ENCODE results near the gene GIT1. TPM values are rescaled to one million over a fixed set of nuclear protein-coding genes. Genes with fewer than 3 reads are reported as not detected.
A peak's percentile ranks its signal among the peaks of the same experiment; 100 is the strongest.

The GIT1 gene
- total and polyA plus RNA-seq, 2 of the 13 experiments (the other 11 are each of a cell fraction or from before 2014, with no cell fraction given) = 14.2 to 30.8 TPM

- Histone ChIP-seq H3K36me3 (replicated peaks in 1 of 2; ENCODE audit: control insufficient read depth in 1 of 2, insufficient read depth in 2 of 2, low read length in 2 of 2) (no peaks in the 10 kb centered on the region), H2AFZ (ENCODE audit: low read length) (no peak overlapping the region), H3K9ac (ENCODE audit: insufficient read depth, low read depth, low read length) (no peak overlapping the region), H3K9me3 (ENCODE audit: low read length) (no peaks in the 10 kb centered on the region), H4K20me1 (ENCODE audit: insufficient read depth, low read length) (no peaks in the 10 kb centered on the region), H3K79me2 (ENCODE audit: insufficient read depth, low read length) (no peaks in the 10 kb centered on the region), H3K4me3 (replicated peaks in 1 of 3; ENCODE audit: insufficient read depth in 1 of 3, low read depth in 2 of 3, low read length in 3 of 3) (peak overlapping the region; percentile 31 to 75 (median 41)), H3K27me3 (ENCODE audit: control insufficient read depth in 1 of 2, insufficient read depth in 2 of 2, low read length in 2 of 2) (peaks cover 0 to 59% of the 10 kb centered on the region in 2 experiments; a peak in 3 of 5 replicates), H3K4me1 (ENCODE audit: insufficient read depth, low read length) (peaks cover 54% of the 10 kb centered on the region), H3K27ac (ENCODE audit: extremely low read length, insufficient read depth, low read length) (no peak overlapping the region), H3K4me2 (ENCODE audit: low read depth, low read length) (peak overlapping the region; percentile 97)
- in situ Hi-C loops (cut with HindIII; ENCODE audit: extremely low pct_ligation_motif_present, low pct_unique_long_range_greater_than_20kb) = loop anchor here (5.0 kb wide), 1 partner anchor 33 kb away; no protein-coding TSS in a partner anchor
- BruUV-seq (replicated peaks) = no TSS peak
- ChIA-PET CTCF (ENCODE audit: low intra/inter-chr PET ratio, low total read pairs) (no interaction called here), POLR2A (interaction anchor here (1.0 to 1.5 kb wide), 5 partner anchors 13 to 145 kb away, joined by 3 to 9 read pairs (median 3); partner anchors contain the start of genes ABHD15 and ANKRD13B)
- 2% methylated on average over 10 of the region's 15 CpGs for WGBS (ENCODE audit: low lambda C conversion rate)
- intact Hi-C loops (cut with micrococcal nuclease; ENCODE audit: unreplicated experiment) = no loop called here
- DNase-seq (ENCODE audit: low spot score) = no peak
- ATAC-seq = no peak
- no peak for FAIRE-seq
- 0 out of 4 replicates have a peak, but pooled peaks of 1 of the 2 experiments have one; percentile 3 for TF ChIP-seq HMGXB4 (CRISPR knock-in tag; IDR thresholded peaks at IDR 0.05; ENCODE audit: borderline replicate concordance in 1 of 2, low read depth in 1 of 2)
- TF ChIP-seq SMYD3 (CRISPR knock-in tag; IDR thresholded peaks at IDR 0.05) = no peak
- TF ChIP-seq ZNF580 (CRISPR knock-in tag; IDR thresholded peaks at IDR 0.05; ENCODE audit: borderline replicate concordance, low read depth) = no peak
- TF ChIP-seq AFF4 (CRISPR knock-in tag; IDR thresholded peaks at IDR 0.05) = no peak
- peak; percentile 67; the same call in 1 of the 2 replicates for TF ChIP-seq CHD2 (IDR thresholded peaks at IDR 0.05; ENCODE audit: low read depth, low read length)
- TF ChIP-seq HINFP (CRISPR knock-in tag; IDR thresholded peaks at IDR 0.05; ENCODE audit: low read depth) = no peak
- no peak for TF ChIP-seq ZNF383 (CRISPR knock-in tag; IDR thresholded peaks at IDR 0.05; ENCODE audit: borderline replicate concordance)
- TF ChIP-seq HOMEZ (CRISPR knock-in tag; IDR thresholded peaks at IDR 0.05; ENCODE audit: low read depth) = no peak
- TF ChIP-seq KLF12 (CRISPR knock-in tag; IDR thresholded peaks at IDR 0.05; ENCODE audit: borderline replicate concordance) = 0 out of 2 replicates have a peak, but pooled peaks have one; percentile 36
- TF ChIP-seq ZNF564 (CRISPR knock-in tag; IDR thresholded peaks at IDR 0.05) = no peak
- TF ChIP-seq BRD4 (CRISPR knock-in tag; IDR thresholded peaks at IDR 0.05) = no peak
- 0 out of 2 replicates have a peak, but pooled peaks have one; percentile 21 for TF ChIP-seq MTA1 (CRISPR knock-in tag; IDR thresholded peaks at IDR 0.05; ENCODE audit: borderline replicate concordance)
- TF ChIP-seq SALL2 (CRISPR knock-in tag; IDR thresholded peaks at IDR 0.05) = 0 out of 2 replicates have a peak, but pooled peaks have one; percentile 23
Observed at GRCh38 chr17:29615048-29615385, 25.6 kb upstream of the GIT1 start.
